BJ (cell line): ENCODE measurements around the gene ZBTB32. TPM values are rescaled to one million over a fixed set of nuclear protein-coding genes. Genes with fewer than 3 reads are reported as not detected.

Experiments used
- CTCF ChIA-PET: fragments of 350-600 bp; formaldehyde crosslinking; extraction: SDS; loops from one replicate; lab custom pipeline; 2021; ENCODE audit warnings: antibody characterized with exemption, inconsistent platforms; lab: Yijun Ruan, JAX
- POLR2A ChIA-PET: fragments of 300-600 bp; sonication (Branson Sonifier 250); formaldehyde crosslinking; extraction: SDS; loops from one replicate; lab custom pipeline; 2021; ENCODE audit warnings: antibody characterized with exemption; lab: Charles Lee
- DNase-seq: peaks from one replicate; pipeline ENCODE4 v3.0.0-alpha.2; 2011; ENCODE audit warnings: low read depth
- H3K27me3 ChIP-seq: 2 replicates; pipeline ENCODE4 v1.6.0; 2011; ENCODE audit warnings: low read length; ENCODE audit not compliant: control insufficient read depth, insufficient read depth
- H3K36me3 ChIP-seq: 2 replicates; pipeline ENCODE4 v1.5.1; 2011; ENCODE audit warnings: low read length; ENCODE audit not compliant: control insufficient read depth, insufficient read depth
- H3K4me3 ChIP-seq: 2 replicates; pipeline ENCODE4 v1.5.1; 2011; ENCODE audit warnings: low read depth, mild to moderate bottlenecking, control low read depth, low read length
- polyA plus RNA-seq: library from polyadenylated mRNA; depleted of rRNA; stranded (reverse); fragments of >200 nt; gene quantifications from 2 replicates; pipeline ENCODE4 v1.2.3, GENCODE V29; 2011; rRNA removed
- TF ChIP-seq, protein P1 (sequence below): IDR thresholded peaks from 2 replicates; pipeline ENCODE4 v1.5.1; 2011; ENCODE audit warnings: low read depth, mild to moderate bottlenecking, control low read depth, inconsistent platforms, low read length, moderate library complexity; ENCODE audit not compliant: insufficient read depth

Gene ZBTB32
- polyA plus RNA-seq, 1 experiment: not detected

DNA sequence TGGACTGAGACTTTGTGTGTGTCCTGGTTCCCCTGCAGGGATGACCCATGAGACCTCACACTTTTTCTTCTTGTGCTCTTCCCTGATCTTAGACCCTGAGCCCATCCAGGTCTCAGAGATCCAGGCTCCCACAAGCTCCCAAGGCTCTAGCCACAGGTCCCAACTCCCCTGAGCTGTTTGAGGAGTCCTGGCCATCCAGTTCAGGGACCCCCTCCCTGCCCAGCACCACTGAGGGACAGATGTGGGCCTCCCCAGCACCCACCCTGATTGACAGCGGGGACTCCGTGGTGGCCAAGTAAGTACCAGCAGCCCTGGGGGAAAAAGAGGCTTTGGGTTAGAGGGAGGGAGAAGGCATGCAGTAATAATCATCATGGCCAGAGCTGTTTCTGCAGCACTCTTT lies 55.3 kb downstream of the ZBTB32 start:
- CTCF ChIA-PET: interaction anchor here (1.5 kb wide), 1 partner anchor 9 kb away, joined by 3 read pairs; no protein-coding TSS in a partner anchor
- DNase-seq: no peak
- TF ChIP-seq, protein P1, sequence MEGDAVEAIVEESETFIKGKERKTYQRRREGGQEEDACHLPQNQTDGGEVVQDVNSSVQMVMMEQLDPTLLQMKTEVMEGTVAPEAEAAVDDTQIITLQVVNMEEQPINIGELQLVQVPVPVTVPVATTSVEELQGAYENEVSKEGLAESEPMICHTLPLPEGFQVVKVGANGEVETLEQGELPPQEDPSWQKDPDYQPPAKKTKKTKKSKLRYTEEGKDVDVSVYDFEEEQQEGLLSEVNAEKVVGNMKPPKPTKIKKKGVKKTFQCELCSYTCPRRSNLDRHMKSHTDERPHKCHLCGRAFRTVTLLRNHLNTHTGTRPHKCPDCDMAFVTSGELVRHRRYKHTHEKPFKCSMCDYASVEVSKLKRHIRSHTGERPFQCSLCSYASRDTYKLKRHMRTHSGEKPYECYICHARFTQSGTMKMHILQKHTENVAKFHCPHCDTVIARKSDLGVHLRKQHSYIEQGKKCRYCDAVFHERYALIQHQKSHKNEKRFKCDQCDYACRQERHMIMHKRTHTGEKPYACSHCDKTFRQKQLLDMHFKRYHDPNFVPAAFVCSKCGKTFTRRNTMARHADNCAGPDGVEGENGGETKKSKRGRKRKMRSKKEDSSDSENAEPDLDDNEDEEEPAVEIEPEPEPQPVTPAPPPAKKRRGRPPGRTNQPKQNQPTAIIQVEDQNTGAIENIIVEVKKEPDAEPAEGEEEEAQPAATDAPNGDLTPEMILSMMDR: no peak
- POLR2A ChIA-PET: no interaction called here
- no peaks in the 10 kb centered on the region for H3K27me3 ChIP-seq
- peaks cover 8% of the 10 kb centered on the region for H3K36me3 ChIP-seq
- no peak overlapping the region for H3K4me3 ChIP-seq

DNA sequence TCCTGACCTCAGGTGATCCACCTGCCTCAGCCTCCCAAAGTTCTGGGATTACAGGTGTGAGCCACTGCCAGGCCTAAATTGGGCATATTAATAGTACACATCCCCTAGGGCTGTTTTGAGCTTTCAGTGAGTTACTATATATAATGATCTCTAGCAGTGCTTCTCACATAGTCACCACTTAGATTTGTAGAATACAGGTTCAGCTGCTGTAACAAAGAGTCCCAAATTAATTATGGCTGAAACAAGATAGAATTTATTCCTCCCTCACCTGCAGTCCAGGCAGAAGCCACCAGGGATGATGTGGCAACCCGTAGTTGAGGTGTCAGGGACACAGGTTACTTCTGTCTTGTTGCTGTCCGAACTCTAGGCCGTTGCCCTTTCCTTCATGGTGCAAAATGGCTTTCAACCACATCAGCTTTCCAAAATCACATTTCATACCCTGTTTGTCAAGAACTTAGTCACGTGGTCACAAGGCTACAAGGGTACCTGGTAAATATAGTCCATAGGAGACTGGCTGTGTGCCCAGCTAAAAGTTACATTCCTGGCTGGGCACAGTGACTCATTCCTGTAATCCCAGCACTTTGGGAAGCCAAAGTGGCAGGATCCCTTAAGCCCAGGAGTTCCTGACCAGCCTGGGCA lies 56.5 kb downstream of the ZBTB32 start:
- ChIA-PET POLR2A (no interaction called here), CTCF (interaction anchor here (1.2 to 1.8 kb wide), 3 partner anchors 8 to 59 kb away, joined by 3 to 4 read pairs (median 3); partner anchors contain the start of genes PSENEN and U2AF1L4)
- Histone ChIP-seq H3K36me3 (peaks cover 12% of the 10 kb centered on the region), H3K4me3 (no peak overlapping the region), H3K27me3 (no peaks in the 10 kb centered on the region)
- TF ChIP-seq, protein P1: no peak
- no peak for DNase-seq

DNA sequence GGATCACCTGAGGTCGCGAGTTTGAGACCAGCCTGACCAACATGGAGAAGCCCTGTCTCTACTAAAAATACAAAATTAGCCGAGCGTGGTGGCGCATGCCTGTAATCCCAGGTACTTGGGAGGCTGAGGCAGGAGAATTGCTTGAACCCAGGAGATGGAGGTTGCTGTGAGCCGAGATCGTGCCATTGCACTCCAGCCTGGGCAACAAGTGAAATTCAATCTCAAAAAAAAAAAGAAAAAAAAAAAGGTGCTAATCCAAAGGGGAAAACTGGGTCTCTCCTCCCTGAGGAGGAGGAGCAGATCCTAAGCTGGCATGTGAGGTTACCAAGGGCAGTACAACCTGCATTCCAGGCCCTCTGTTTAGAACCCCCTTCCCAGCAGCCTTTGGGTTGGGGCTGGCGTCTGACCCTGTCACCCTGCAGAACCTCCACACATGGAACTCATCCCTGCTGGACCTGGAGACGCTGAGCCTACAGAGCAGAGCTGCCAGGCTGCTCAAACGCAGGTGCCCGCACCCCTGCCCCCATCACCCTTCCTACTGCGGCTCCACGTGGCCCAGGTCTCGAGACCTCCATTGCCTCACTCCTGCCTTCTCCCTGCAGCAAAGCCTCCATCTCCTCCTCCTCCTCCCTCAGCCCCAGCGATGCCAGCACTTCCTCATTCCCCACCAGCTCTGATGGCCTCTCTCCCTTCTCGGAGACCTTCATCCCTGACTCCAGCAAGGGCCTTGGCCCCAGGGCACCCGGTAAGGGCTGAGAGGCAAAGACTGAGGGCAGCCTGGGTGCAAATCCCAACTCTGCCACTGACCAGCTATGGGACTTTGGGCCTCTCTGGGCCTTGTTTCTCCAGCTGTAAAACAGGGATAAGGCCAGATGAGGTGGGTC lies 60.3 kb downstream of the ZBTB32 start:
- CTCF ChIA-PET: interaction anchor here (1.2 kb wide), 1 partner anchor 8 kb away, joined by 3 read pairs; the partner anchor contains the start of gene HSPB6
- TF ChIP-seq, protein P1: no peak
- no peak overlapping the region for H3K4me3 ChIP-seq
- H3K27me3 ChIP-seq: no peaks in the 10 kb centered on the region
- POLR2A ChIA-PET: no interaction called here
- DNase-seq: no peak
- peaks cover 18% of the 10 kb centered on the region for H3K36me3 ChIP-seq

Other genes with a start within 250 kb of the ZBTB32 start
- gene KRTDAP, start 214.1 kb upstream of the ZBTB32 start, polyA plus RNA-seq: not detected in 2 replicates
- gene DMKN, start 190.9 kb upstream of the ZBTB32 start, polyA plus RNA-seq: 1.0 and 1.5 TPM in 2 replicates
- 0.70 and 1.6 TPM in 2 replicates for gene SBSN, start 176.2 kb upstream of the ZBTB32 start, polyA plus RNA-seq
- not detected in 2 replicates for gene GAPDHS, start 171.1 kb upstream of the ZBTB32 start, polyA plus RNA-seq
- 167 and 200 TPM in 2 replicates for gene TMEM147, start 158.9 kb upstream of the ZBTB32 start, polyA plus RNA-seq
- not detected in 2 replicates for gene ATP4A, start 140.9 kb upstream of the ZBTB32 start, polyA plus RNA-seq
- gene PMIS2, start 118.4 kb upstream of the ZBTB32 start, polyA plus RNA-seq: not detected in 2 replicates
- gene HAUS5, start 91.8 kb upstream of the ZBTB32 start, polyA plus RNA-seq: 2.3 and 3.9 TPM in 2 replicates
- gene RBM42, start 75.5 kb upstream of the ZBTB32 start, polyA plus RNA-seq: 36.8 and 52.6 TPM in 2 replicates
- gene ETV2, start 62.8 kb upstream of the ZBTB32 start, polyA plus RNA-seq: 0.47 and 0.54 TPM in 2 replicates
- 463 and 510 TPM in 2 replicates for gene COX6B1, start 56.2 kb upstream of the ZBTB32 start, polyA plus RNA-seq
- 0.17 and 0.39 TPM in 2 replicates for gene UPK1A, start 38.0 kb upstream of the ZBTB32 start, polyA plus RNA-seq
- 6.1 and 13.3 TPM in 2 replicates for gene KMT2B, start 13.4 kb downstream of the ZBTB32 start, polyA plus RNA-seq
- 1.1 and 1.9 TPM in 2 replicates for gene IGFLR1, start 37.9 kb downstream of the ZBTB32 start, polyA plus RNA-seq
- 18.3 and 20.3 TPM in 2 replicates for gene U2AF1L4, start 40.9 kb downstream of the ZBTB32 start, polyA plus RNA-seq
- 65.4 and 76.2 TPM in 2 replicates for gene PSENEN, start 41.1 kb downstream of the ZBTB32 start, polyA plus RNA-seq
- gene LIN37, start 44.0 kb downstream of the ZBTB32 start, polyA plus RNA-seq: 8.9 and 15.0 TPM in 2 replicates
- gene HSPB6, start 52.5 kb downstream of the ZBTB32 start, polyA plus RNA-seq: 21.0 and 27.2 TPM in 2 replicates
- gene PROSER3, start 53.6 kb downstream of the ZBTB32 start, polyA plus RNA-seq: 6.9 and 9.4 TPM in 2 replicates
- 1.1 and 3.6 TPM in 2 replicates for gene ARHGAP33, start 71.0 kb downstream of the ZBTB32 start, polyA plus RNA-seq
- gene PRODH2, start 108.3 kb downstream of the ZBTB32 start, polyA plus RNA-seq: not detected in 2 replicates
- not detected in 2 replicates for gene NPHS1, start 147.9 kb downstream of the ZBTB32 start, polyA plus RNA-seq
- 0.05 TPM in 1 of 2 replicates, not detected in the other for gene KIRREL2, start 152.4 kb downstream of the ZBTB32 start, polyA plus RNA-seq
- gene APLP1, start 164.0 kb downstream of the ZBTB32 start, polyA plus RNA-seq: 6.6 and 11.4 TPM in 2 replicates
- 2.9 and 4.9 TPM in 2 replicates for gene NFKBID, start 196.0 kb downstream of the ZBTB32 start, polyA plus RNA-seq
- 0.74 and 1.2 TPM in 2 replicates for gene HCST, start 198.0 kb downstream of the ZBTB32 start, polyA plus RNA-seq
- not detected in 2 replicates for gene TYROBP, start 203.7 kb downstream of the ZBTB32 start, polyA plus RNA-seq
- gene LRFN3, start 231.8 kb downstream of the ZBTB32 start, polyA plus RNA-seq: 0.83 and 1.8 TPM in 2 replicates